KOPT-K1 (cell line): ENCODE measurements around the gene ANK3.

Experiments used
- H3K27ac ChIP-seq: fragments of 200-600 bp; sonication (generic); 2 replicates; pipeline ENCODE4 v1.5.1; 2016; ENCODE audit warnings: antibody characterized with exemption, mild to moderate bottlenecking, low read depth, low read length; ENCODE audit not compliant: poor library complexity, severe bottlenecking
- H3K36me3 ChIP-seq: fragments of 200-600 bp; sonication (generic); 2 replicates; pipeline ENCODE4 v1.5.1; 2017; ENCODE audit warnings: antibody characterized with exemption, mild to moderate bottlenecking, low read length, moderate library complexity; ENCODE audit not compliant: insufficient read depth
- H3K9me3 ChIP-seq: fragments of 200-600 bp; sonication (generic); 2 replicates; pipeline ENCODE4 v1.5.1; 2017; ENCODE audit warnings: antibody characterized with exemption, low read length, mild to moderate bottlenecking; ENCODE audit not compliant: insufficient read depth, poor library complexity, severe bottlenecking

Gene ANK3

DNA sequence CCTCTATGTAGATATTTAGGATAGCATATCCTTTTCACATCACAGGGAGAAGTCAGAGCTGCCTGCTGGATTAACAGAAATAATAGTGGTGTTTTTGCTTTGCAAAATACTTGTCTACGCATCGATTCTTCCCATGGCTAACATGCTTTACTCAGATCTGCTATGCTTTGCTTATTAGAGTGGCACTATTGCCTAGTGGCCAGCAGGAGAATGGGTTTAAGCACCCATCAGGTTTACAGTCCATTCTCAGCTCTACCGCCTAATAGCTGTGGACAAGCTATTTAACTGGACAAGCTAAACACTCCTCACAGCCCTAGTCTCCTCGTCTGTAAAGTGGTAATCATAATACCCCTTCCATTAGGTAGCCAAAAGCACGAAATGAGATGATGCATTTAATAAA is 265.1 kb downstream of the ANK3 start:
- no peaks in the 10 kb centered on the region for H3K36me3 ChIP-seq
- no peaks in the 10 kb centered on the region for H3K9me3 ChIP-seq
- no peak overlapping the region for H3K27ac ChIP-seq

DNA sequence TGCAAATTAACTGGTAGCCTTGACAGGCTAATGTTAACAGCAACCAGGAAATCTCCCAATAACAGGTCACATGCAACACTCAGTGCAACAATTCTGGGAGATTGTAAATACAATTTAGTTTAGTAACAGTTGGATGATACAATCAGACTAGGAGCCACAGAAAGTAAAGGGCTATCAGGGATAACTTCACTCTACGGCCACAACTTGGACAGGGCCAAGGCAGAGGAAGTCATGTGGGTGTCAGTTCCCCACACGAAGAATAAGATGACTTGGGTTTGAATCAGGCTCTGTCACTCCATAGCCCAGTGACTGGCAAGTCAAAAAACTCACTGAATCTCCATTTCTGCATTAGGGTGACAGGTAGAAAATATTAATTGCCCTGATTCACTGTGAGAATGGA is 266.0 kb downstream of the ANK3 start:
- H3K9me3 ChIP-seq: no peaks in the 10 kb centered on the region
- H3K27ac ChIP-seq: no peak overlapping the region
- no peaks in the 10 kb centered on the region for H3K36me3 ChIP-seq

DNA sequence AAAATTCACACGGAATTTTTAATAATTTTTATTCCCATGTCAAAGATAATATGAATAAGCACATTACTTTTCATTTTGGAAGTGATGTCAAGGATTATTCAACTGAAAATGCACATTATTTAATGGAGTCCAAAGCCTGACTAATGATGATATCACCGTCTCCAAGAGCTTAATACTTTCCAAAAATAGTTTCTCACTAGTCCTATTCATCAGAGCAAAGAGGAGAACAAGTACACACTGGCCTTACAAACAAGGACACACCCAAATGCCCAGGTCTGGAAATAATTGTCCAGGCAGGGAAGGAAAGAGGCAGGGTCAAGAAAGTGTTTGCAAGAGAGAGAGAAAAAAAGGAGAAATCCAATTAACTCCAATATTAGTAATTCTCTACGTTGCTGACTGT is 266.5 kb downstream of the ANK3 start:
- Histone ChIP-seq H3K27ac (no peak overlapping the region), H3K9me3 (no peaks in the 10 kb centered on the region), H3K36me3 (no peaks in the 10 kb centered on the region)

DNA sequence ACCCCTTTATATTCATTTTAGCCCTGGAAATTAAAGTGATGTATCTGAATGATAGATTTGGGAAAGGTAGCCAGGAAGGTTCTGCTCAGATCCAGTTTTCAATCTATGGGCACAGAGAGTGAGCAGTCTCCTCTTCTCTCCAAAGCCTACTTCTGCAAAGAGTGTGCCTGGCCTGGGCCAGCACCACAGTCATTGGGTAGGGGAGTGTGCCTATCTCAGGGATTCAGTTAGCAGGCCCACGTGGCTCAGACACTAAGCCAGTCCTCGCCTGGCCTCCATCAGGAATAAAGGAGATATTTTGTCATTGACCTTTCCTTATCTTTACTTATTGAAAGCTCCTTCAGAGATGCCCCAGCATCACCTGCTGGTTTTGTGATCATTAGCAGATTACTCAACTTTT is 267.5 kb downstream of the ANK3 start:
- Histone ChIP-seq H3K27ac (no peak overlapping the region), H3K9me3 (no peaks in the 10 kb centered on the region), H3K36me3 (no peaks in the 10 kb centered on the region)

DNA sequence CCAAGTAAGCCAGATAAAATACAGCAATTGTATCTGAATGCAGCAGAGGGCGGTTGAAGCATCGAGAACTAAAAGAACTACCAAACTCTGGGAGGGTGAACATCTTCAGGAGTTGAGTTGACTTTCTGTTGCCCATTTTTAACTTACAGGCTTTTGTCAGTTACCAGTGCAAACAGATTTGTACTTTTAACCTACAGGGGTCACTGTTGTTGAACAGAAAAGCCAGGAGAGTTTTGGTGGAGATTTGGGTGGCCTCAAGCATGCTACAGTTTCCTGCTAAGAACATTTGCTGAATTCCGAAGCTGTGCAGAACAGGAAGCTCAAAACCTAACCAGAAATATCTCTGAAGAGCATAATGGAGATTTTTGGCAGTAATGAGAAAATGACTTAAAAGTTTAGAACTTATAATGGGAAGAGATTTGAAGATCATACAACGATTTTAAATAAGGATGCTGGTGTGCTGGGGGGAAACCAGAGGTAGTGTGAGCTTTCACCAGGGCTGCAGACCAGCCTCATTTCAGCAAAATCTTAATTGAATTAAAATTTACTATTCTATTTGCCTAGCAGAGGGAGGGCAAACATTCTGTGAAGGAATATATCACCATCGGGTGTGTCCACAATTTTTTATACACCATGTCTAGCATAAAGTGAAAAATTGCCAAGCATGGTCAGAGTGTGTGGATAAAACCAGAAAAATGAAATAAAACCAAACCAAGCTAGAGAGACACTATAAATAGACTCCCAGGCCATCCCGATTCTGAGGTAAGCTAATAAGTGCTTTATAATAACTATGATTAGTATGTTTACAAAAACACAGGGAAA is 274.7 kb downstream of the ANK3 start:
- no peaks in the 10 kb centered on the region for H3K36me3 ChIP-seq
- no peaks in the 10 kb centered on the region for H3K9me3 ChIP-seq
- no peak overlapping the region for H3K27ac ChIP-seq

DNA sequence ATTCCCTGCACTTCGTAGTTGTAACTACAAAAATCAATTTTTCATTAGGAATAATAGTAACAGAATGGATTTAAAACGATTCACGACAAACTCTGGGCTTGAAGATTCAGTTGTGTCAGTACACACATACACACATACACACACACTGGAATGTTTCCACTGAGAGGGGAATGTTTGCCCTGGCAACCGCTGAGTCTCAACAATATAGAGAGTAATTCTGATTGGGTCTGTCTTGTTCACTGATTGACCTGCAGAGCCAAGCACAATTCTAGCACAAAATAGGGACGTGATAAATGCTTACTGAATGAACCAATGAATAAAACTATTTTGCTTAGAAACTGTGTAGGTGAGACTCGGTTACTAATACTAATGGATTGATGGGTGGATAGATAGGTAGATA is 278.9 kb downstream of the ANK3 start:
- Histone ChIP-seq H3K9me3 (no peaks in the 10 kb centered on the region), H3K27ac (no peak overlapping the region), H3K36me3 (no peaks in the 10 kb centered on the region)

DNA sequence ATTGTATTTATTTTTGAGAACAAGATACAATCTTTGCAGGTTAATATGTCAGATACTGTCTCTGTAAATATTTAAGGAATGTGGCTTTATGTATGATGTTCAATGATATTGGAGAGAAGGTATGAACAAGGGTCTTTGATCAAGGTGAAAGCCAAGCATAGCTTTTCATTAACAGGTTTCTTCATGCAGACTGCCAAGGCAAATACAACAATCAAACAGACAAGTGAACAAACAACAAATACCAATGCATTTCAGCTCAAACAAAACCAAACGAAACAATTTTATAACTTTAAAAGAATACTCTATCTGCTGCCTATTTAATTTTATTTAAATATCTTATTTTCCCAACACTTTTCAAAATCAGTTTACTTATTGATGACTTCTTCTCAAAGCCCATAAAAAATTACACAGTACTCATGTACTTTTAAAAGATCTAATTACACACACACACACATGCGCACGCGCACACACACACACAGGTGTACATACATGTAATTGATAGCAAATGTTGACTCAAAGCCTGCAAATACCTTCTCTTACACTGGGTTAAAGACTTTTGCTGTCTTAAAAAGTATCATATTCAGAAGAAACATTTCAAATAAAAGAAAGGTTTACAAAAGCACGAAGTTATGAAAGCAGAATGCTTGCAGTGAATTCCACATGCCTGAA is 282.2 kb downstream of the ANK3 start:
- H3K36me3 ChIP-seq: no peaks in the 10 kb centered on the region
- H3K27ac ChIP-seq: no peak overlapping the region
- H3K9me3 ChIP-seq: no peaks in the 10 kb centered on the region

DNA sequence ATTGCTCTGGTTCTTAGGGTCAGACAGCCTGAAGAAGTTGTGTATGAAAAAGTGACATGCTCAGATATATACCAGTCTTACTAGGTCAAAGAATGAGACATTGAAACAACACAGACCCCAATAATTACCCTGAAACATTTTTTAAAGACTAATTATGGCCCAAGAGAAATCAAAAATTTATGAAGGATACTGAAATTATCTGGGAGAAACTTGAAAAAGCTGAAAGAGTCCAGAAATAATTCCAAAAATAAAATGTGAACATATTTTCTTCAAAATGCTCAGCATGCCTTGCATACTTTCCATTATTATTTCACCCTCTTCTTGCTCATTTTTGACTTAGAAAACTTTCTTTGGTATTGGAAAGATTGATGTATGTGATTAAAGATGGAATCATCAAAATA is 284.4 kb downstream of the ANK3 start:
- H3K9me3 ChIP-seq: no peaks in the 10 kb centered on the region
- no peaks in the 10 kb centered on the region for H3K36me3 ChIP-seq
- no peak overlapping the region for H3K27ac ChIP-seq

DNA sequence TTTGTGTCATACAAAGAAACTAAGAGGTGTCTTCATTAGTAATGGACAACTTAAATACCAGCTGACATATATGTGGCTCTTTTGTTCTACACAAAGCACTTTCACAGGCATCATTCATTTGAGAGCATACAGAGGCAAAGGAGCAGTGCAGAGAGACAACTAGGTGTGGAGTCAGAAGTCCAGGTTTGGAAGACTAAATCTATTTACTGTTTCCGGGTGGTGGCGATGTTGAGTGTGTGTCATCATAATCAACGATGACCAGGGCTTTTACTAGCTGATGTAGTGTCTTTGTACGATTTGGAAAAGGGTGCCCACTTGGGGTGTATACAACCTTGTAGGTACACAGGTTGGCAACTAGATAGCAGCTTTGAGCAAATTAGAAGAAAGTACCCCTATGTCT is 287.9 kb downstream of the ANK3 start:
- H3K36me3 ChIP-seq: no peaks in the 10 kb centered on the region
- no peaks in the 10 kb centered on the region for H3K9me3 ChIP-seq
- no peak overlapping the region for H3K27ac ChIP-seq

DNA sequence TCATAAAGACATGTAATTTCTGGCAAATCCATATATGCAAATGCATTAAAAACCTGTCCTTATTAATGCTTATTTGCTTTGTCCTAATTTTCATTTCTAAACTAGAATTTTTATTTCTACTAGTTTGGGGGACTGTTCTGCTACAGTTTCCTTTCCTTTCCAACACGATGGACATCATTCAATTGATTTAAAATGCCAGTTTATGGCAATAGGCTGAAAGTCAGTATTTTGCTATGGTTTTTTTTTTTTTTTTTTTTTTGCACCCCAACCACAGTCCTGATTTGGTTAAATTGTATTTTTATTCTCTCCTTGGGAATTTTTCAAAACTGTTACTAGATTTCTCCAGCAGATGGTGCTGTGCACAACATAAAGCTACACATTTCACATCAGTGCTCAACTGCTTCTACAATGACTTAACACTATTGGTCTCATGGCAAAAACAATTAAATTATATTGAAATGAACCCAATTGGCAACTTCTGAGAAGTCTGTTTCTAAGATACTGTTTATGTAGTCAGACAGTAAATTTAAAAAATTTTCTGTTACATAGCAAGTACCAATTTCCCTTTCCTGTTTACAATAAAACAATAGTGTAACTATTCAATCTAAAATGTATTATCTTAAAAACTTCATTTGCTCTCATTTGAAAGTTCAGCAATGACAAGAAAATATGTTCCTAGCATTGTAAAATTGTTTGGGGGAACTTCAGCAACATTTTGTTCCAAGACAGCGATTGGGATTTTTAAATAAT is 289.5 kb downstream of the ANK3 start:
- no peaks in the 10 kb centered on the region for H3K36me3 ChIP-seq
- no peaks in the 10 kb centered on the region for H3K9me3 ChIP-seq
- no peak overlapping the region for H3K27ac ChIP-seq

DNA sequence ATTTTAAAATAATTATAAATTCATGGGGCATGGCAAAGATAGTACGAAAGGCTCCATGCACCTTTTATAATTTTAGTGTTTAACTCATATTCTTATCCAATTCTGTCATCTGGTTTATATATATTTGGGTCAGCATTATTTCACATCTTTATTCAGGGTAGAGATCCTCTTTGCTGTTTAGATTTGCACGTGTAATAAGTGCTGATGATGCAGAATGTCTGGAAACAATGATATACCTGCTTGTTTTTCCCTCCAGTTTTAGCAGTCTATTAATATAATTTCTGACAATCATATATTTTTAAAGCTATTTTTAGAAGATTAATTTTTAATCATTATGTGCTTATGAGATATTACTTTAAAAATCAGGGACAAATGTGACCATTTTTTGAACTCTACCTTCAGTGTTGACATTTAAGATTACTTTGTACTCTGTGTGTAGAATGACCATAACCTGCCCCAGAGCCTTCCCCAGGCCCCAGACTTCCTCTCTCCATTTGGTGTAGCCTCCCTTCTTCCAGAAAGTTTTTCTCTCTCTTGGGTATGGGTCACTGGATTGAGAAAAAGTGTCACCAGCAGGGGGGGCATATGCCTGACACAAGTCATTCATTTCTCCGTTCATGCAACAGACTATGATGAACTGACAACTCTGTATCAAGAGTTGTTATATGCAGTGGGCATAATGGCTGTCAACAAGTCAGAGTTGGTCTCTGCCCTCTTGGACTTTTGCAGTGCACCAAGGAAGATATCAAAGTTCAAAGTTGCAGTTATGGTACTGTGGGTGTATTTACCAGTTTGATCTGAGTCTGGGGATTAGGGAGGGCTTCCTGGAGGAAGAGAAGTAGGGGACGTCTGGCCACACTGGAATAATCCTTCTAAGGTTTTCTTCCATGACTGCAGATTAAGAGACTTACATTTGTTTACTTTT is 290.7 kb downstream of the ANK3 start:
- no peaks in the 10 kb centered on the region for H3K36me3 ChIP-seq
- no peaks in the 10 kb centered on the region for H3K9me3 ChIP-seq
- H3K27ac ChIP-seq: no peak overlapping the region

DNA sequence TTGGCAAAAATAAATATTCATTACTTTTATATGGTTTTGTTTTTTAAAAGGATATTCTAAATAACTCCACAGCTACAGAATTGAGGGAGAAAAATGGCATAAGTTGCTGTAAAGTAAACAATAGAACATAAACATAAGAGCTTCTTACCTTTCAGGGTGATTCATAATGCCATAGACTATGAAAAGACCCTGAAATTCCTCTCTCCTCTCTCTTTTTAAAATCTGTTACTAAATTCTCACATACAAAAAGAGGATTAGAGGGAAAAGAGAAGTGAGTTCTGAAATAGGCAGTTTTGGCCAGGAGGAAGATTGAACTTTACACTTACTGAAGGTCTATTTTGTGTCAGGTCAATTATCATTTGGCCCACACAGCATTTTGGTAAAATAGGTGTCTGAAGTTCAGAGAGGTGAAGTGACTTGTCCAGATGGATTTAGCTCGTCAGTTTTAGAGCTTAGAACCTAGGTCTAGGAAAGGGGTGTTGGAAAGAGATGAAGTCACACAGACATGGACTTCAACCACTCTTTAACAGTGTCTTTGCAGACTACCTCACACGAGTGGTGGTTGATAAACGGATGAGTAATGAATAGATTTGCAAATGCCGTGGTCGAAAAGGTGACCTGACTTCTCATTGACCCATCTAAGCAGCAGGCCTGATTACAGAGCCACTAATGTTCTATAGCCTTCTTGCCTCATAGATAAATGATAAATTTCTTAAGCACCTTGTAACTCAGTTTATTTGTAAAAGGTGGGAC is 292.7 kb downstream of the ANK3 start:
- no peaks in the 10 kb centered on the region for H3K9me3 ChIP-seq
- H3K36me3 ChIP-seq: no peaks in the 10 kb centered on the region
- no peak overlapping the region for H3K27ac ChIP-seq

DNA sequence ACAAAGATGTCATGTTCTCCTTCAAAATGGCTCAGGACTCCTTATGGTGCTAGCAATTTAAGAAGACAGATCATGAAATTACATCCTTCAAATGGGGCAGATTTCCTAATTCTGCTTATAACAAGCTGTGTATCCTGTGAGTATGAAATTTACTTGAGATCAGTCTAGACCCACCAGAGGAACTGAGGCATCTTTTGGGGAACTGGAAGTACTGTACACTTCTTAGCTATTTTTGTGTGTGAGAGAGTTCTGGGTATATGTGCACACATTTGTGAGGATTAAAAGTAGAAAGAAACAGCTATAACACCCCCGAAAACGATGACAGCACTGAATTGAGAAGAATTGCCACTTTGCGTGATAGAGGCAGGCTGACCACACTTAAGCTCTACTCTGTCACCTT is 296.4 kb downstream of the ANK3 start:
- Histone ChIP-seq H3K9me3 (no peaks in the 10 kb centered on the region), H3K36me3 (no peaks in the 10 kb centered on the region), H3K27ac (no peak overlapping the region)

DNA sequence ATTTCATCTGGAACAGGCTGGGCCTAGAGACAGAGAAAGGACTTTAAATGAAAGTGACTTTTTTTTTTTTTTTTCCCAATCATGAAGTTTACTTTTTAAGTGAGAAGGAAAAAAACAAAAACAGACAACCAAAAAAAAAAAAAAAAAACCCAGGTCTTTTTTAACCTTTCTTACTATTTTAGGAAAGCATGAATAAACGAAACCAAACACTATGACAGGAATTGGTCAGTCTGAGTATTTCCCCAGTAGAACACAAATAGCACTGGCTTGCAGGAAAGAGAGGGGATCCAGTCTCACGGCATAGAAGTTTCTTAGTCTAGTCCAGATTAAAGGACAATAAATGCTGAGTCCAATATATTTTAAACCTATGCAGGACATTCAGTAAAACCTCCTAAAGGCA is 302.8 kb downstream of the ANK3 start:
- no peak overlapping the region for H3K27ac ChIP-seq
- no peaks in the 10 kb centered on the region for H3K9me3 ChIP-seq
- H3K36me3 ChIP-seq: no peaks in the 10 kb centered on the region
